ENCODE data around the gene VWCE.
"Not testable (repeated sequence)": the region's sequence is repeated elsewhere in the genome, so short reads cannot be mapped to it uniquely, and the experiment has no call there.

VWCE gene

GRCh38 chr11:61256710-61257482 is 38.2 kb downstream of the VWCE start:
- no peak for DNase-seq (ENCODE audit: low read depth, low spot score)
- no peak for TF ChIP-seq CTCF (IDR thresholded peaks at IDR 0.05; ENCODE audit: low read depth, low read length)
- in situ Hi-C loops (cut with HindIII; ENCODE audit: low sequenced_read_pairs): no loop called here
- H3K4me3 ChIP-seq (ENCODE audit: low read depth, low read length): no peak overlapping the region

GRCh38 chr11:61254403-61255025 is 40.6 kb downstream of the VWCE start:
- DNase-seq (ENCODE audit: low read depth, low spot score): peak; percentile 36

GRCh38 chr11:61252332-61252731 is 42.8 kb downstream of the VWCE start:
- in situ Hi-C loops (cut with HindIII; ENCODE audit: low sequenced_read_pairs); DNase-seq (ENCODE audit: low read depth, low spot score); H3K4me3 ChIP-seq (ENCODE audit: low read depth, low read length): not testable (repeated sequence)

More at GRCh38 chr11:61254403-61255025, 40.6 kb downstream of the VWCE start:
- TF ChIP-seq CTCF (IDR thresholded peaks at IDR 0.05; ENCODE audit: low read depth, low read length): peak; percentile 95
- in situ Hi-C loops (cut with HindIII; ENCODE audit: low sequenced_read_pairs): no loop called here
- H3K4me3 ChIP-seq (ENCODE audit: low read depth, low read length): no peak overlapping the region

GRCh38 chr11:61250796-61251765 is 44.0 kb downstream of the VWCE start:
- DNase-seq (ENCODE audit: low read depth, low spot score); H3K4me3 ChIP-seq (ENCODE audit: low read depth, low read length); in situ Hi-C loops (cut with HindIII; ENCODE audit: low sequenced_read_pairs): not testable (repeated sequence)

- H3K4me3 ChIP-seq (ENCODE audit: low read depth, low read length); DNase-seq (ENCODE audit: low read depth, low spot score); in situ Hi-C loops (cut with HindIII; ENCODE audit: low sequenced_read_pairs): not testable (repeated sequence)
Measured at GRCh38 chr11:61249201-61249600, 45.9 kb downstream of the VWCE start.

GRCh38 chr11:61248071-61248470 is 47.0 kb downstream of the VWCE start:
- H3K4me3 ChIP-seq (ENCODE audit: low read depth, low read length); DNase-seq (ENCODE audit: low read depth, low spot score); in situ Hi-C loops (cut with HindIII; ENCODE audit: low sequenced_read_pairs): not testable (repeated sequence)

GRCh38 chr11:61245284-61245964 is 49.7 kb downstream of the VWCE start:
- in situ Hi-C loops (cut with HindIII; ENCODE audit: low sequenced_read_pairs); DNase-seq (ENCODE audit: low read depth, low spot score); H3K4me3 ChIP-seq (ENCODE audit: low read depth, low read length): not testable (repeated sequence)

GRCh38 chr11:61241526-61241925 is 53.6 kb downstream of the VWCE start:
- DNase-seq (ENCODE audit: low read depth, low spot score); in situ Hi-C loops (cut with HindIII; ENCODE audit: low sequenced_read_pairs); H3K4me3 ChIP-seq (ENCODE audit: low read depth, low read length): not testable (repeated sequence)

GRCh38 chr11:61240875-61241274 is 54.2 kb downstream of the VWCE start, which contains the start of gene PGA5:
TSS of gene PGA5 (plus strand) at chr11:61241175. CDS start at chr11:61241227, 52 bp downstream.
- DNase-seq (ENCODE audit: low read depth, low spot score); in situ Hi-C loops (cut with HindIII; ENCODE audit: low sequenced_read_pairs); H3K4me3 ChIP-seq (ENCODE audit: low read depth, low read length): not testable (repeated sequence)

- H3K4me3 ChIP-seq (ENCODE audit: low read depth, low read length); DNase-seq (ENCODE audit: low read depth, low spot score); in situ Hi-C loops (cut with HindIII; ENCODE audit: low sequenced_read_pairs): not testable (repeated sequence)
Measured at GRCh38 chr11:61240288-61240687, 54.8 kb downstream of the VWCE start.

GRCh38 chr11:61237130-61237529 is 58.0 kb downstream of the VWCE start:
- in situ Hi-C loops (cut with HindIII; ENCODE audit: low sequenced_read_pairs): not testable (repeated sequence)

GRCh38 chr11:61232548-61233145 is 62.5 kb downstream of the VWCE start:
- H3K4me3 ChIP-seq (ENCODE audit: low read depth, low read length); DNase-seq (ENCODE audit: low read depth, low spot score); in situ Hi-C loops (cut with HindIII; ENCODE audit: low sequenced_read_pairs): not testable (repeated sequence)

More at GRCh38 chr11:61237130-61237529, 58.0 kb downstream of the VWCE start:
- DNase-seq (ENCODE audit: low read depth, low spot score); H3K4me3 ChIP-seq (ENCODE audit: low read depth, low read length): not testable (repeated sequence)

GRCh38 chr11:61231585-61231984 is 63.5 kb downstream of the VWCE start:
- H3K4me3 ChIP-seq (ENCODE audit: low read depth, low read length); in situ Hi-C loops (cut with HindIII; ENCODE audit: low sequenced_read_pairs); DNase-seq (ENCODE audit: low read depth, low spot score): not testable (repeated sequence)

All from astrocyte of the spinal cord (primary cell).